ENCODE measurements around the gene PTPN1. TPM values are rescaled to one million over a fixed set of nuclear protein-coding genes. Genes with fewer than 3 reads are reported as not detected.

PTPN1 gene
- total and polyA plus RNA-seq, 8 donors, result 10.8 to 26.8 (median 16.8) TPM

DNA sequence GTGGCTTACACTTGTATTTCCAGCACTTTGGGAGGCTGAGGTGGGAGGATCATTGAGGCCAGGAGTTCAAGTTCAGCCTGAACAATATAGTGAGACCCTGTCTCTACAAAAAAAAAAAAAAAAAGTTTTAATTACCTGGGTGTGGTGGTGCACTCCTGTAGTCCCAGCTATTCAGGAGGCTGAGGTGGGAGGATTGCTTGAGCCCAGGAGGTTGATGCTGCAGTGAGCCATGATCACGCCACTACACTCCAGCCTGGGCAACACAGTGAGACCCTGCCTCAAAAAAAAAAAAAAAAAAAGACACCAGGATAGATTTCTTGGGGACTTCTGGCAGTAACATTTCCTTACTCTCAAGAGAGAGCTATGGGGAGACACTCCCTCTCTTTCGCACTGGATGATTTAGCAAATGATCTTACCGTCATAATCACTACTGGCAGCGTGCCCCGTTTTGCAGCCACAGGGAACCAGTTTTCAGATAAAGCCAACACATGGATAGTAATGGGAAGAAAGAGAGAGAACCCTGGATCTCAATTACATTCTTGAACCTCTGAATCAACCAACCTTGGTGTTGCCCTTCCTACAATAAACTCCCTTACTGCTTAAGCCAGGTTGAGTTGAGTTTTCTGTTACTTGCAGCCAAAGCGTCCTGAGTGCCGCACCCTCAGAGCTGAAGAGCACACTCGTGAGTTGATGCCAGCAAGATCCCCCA is 18.1 kb upstream of the PTPN1 start:
- Histone ChIP-seq H3K27me3 (no peaks in the 10 kb centered on the region), H3K4me3 (no peak overlapping the region), H3K9me3 (no peaks in the 10 kb centered on the region), H3K27ac (no peak overlapping the region), H3K4me1 (no peaks in the 10 kb centered on the region), H3K36me3 (no peaks in the 10 kb centered on the region)
- TF ChIP-seq POLR2A (IDR thresholded peaks at IDR 0.05) (no peak), POLR2AphosphoS5 (IDR thresholded peaks at IDR 0.05) (no peak), EP300 (IDR thresholded peaks at IDR 0.05) (no peak)
- TF ChIP-seq, protein P1, sequence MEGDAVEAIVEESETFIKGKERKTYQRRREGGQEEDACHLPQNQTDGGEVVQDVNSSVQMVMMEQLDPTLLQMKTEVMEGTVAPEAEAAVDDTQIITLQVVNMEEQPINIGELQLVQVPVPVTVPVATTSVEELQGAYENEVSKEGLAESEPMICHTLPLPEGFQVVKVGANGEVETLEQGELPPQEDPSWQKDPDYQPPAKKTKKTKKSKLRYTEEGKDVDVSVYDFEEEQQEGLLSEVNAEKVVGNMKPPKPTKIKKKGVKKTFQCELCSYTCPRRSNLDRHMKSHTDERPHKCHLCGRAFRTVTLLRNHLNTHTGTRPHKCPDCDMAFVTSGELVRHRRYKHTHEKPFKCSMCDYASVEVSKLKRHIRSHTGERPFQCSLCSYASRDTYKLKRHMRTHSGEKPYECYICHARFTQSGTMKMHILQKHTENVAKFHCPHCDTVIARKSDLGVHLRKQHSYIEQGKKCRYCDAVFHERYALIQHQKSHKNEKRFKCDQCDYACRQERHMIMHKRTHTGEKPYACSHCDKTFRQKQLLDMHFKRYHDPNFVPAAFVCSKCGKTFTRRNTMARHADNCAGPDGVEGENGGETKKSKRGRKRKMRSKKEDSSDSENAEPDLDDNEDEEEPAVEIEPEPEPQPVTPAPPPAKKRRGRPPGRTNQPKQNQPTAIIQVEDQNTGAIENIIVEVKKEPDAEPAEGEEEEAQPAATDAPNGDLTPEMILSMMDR (IDR thresholded peaks at IDR 0.05), result no peak
- DNase-seq, result no peak
- 58 to 67% (median 64%) methylated on average over 8 of the region's 8 CpGs for WGBS, 5 donors
- intact Hi-C loops (cut with DNase I; ENCODE audit: low total_unique reads), result no loop called here

DNA sequence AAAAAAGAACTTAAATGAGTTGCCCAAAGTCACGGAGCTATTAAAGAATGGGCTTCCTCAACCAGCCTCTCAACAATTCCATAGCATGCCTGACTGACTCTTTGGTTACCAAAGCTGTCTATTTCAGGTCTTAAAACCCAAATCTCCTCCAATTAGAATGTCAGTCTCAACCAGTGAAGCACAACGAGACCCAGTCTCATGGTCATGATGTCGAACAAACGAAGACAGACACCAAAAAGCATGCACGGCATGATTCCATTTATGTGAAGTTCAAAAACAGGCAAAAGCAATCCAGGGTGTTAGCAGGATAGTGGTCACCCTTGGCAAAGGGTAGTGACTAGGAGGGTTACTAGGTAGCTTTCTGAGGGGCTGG is 16.3 kb upstream of the PTPN1 start:
- Histone ChIP-seq H3K9me3 (no peaks in the 10 kb centered on the region), H3K4me1 (peaks cover 0 to 5% (median 0%) of the 10 kb centered on the region in 4 donors), H3K4me3 (no peak overlapping the region), H3K27ac (no peak overlapping the region), H3K36me3 (no peaks in the 10 kb centered on the region), H3K27me3 (no peaks in the 10 kb centered on the region)
- no peak for DNase-seq
- intact Hi-C loops (cut with DNase I; ENCODE audit: low total_unique reads), result no loop called here
- 82 to 90% (median 86%) methylated on average over 5 of the region's 5 CpGs for WGBS, 5 donors
- TF ChIP-seq, protein P1 (IDR thresholded peaks at IDR 0.05), result no peak
- TF ChIP-seq EP300 (IDR thresholded peaks at IDR 0.05) (no peak), POLR2AphosphoS5 (IDR thresholded peaks at IDR 0.05) (no peak), POLR2A (IDR thresholded peaks at IDR 0.05) (no peak)

DNA sequence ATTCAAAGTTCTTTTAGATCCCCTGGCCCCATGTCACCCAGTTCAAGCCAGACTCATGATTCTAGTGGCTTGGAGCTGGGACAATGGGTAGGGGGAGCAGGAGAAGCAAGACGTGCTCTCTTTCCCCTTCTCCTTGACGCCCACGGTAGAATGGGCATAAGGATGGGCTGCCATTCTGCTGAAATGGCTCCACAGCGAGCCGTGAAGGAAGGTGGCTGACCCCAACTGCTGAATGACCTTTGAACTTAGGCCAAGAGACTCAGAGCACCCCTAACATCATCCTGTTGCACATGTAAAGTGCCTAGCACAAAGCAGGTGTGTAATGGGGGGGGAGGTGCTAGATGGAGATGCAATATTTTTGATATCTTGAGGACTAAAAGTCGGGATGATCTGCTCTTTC is 15.8 kb upstream of the PTPN1 start:
- Histone ChIP-seq H3K27ac (no peak overlapping the region), H3K36me3 (no peaks in the 10 kb centered on the region), H3K27me3 (no peaks in the 10 kb centered on the region), H3K9me3 (no peaks in the 10 kb centered on the region), H3K4me1 (peaks cover 0 to 5% (median 0%) of the 10 kb centered on the region in 4 donors), H3K4me3 (no peak overlapping the region)
- 78 to 84% (median 81%) methylated on average over 6 of the region's 6 CpGs for WGBS, 5 donors
- intact Hi-C loops (cut with DNase I; ENCODE audit: low total_unique reads), result no loop called here
- TF ChIP-seq POLR2AphosphoS5 (IDR thresholded peaks at IDR 0.05), result no peak
- TF ChIP-seq, protein P1 (IDR thresholded peaks at IDR 0.05), result no peak
- no peak for TF ChIP-seq POLR2A (IDR thresholded peaks at IDR 0.05)
- no peak for TF ChIP-seq EP300 (IDR thresholded peaks at IDR 0.05)
- DNase-seq, result no peak

DNA sequence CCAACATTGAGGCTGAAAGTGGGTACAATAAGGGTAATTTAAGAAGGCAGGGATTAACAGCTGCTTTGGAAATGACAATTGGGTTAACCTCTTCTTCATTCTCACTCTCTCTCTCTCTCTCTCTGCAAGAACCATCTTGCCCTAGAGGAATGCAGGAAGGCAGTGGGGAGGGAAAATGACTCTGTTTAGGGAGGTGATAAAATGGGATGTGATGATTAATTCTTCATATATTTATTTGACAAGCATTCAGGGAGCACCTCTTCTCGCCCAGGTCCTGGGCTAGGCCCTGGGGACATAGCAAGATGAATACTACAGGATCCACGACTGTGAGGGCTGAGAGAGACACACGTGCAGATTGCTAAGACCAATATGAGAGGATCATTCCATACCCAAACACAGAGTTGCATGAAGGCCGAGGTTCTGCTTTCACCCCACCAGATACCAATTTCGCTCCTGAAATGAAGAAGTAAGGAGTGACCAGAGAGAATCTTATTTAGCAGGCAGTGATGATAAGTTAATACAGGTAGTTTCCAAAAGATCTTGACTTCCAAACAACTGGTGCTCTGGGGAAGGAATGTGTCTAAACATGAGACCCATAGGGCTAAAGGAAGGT is 13.3 kb upstream of the PTPN1 start:
- WGBS, 5 donors, result 70 to 84% (median 79%) methylated on average over 5 of the region's 5 CpGs
- no peaks in the 10 kb centered on the region for H3K9me3 ChIP-seq
- TF ChIP-seq POLR2AphosphoS5 (IDR thresholded peaks at IDR 0.05) (no peak), POLR2A (IDR thresholded peaks at IDR 0.05) (no peak), EP300 (IDR thresholded peaks at IDR 0.05) (no peak)
- TF ChIP-seq, protein P1 (IDR thresholded peaks at IDR 0.05), result no peak

More for the DNA sequence above, 13.3 kb upstream of the PTPN1 start:
- Histone ChIP-seq H3K4me1 (peaks cover 0 to 6% (median 0%) of the 10 kb centered on the region in 4 donors), H3K36me3 (no peaks in the 10 kb centered on the region), H3K27me3 (no peaks in the 10 kb centered on the region), H3K27ac (no peak overlapping the region), H3K4me3 (no peak overlapping the region)
- intact Hi-C loops (cut with DNase I; ENCODE audit: low total_unique reads), result no loop called here
- DNase-seq, result no peak

Measured in stomach (tissue), 9 donors.